Endothelial cell of umbilical vein (primary cell): ENCODE measurements around the gene NUMA1.

Experiments
- EZH2 ChIP-seq: IDR thresholded peaks from 2 replicates; pipeline ENCODE4 v1.6.1; 2012; ENCODE audit warnings: borderline replicate concordance, low read depth, mild to moderate bottlenecking, moderate library complexity, low read length, inconsistent platforms; ENCODE audit not compliant: severe bottlenecking
- FOS ChIP-seq: IDR thresholded peaks from 2 replicates; pipeline ENCODE4 v1.6.1; 2011; ENCODE audit warnings: mild to moderate bottlenecking, low read length, moderate library complexity, borderline replicate concordance; ENCODE audit not compliant: insufficient read depth
- JUN ChIP-seq: IDR thresholded peaks from 2 replicates; pipeline ENCODE4 v1.6.1; 2011; ENCODE audit warnings: borderline replicate concordance, low read depth; ENCODE audit not compliant: insufficient read length, insufficient read depth
- MYC ChIP-seq: IDR thresholded peaks from one replicate; pipeline ENCODE4 v1.6.1; 2011; ENCODE audit warnings: mild to moderate bottlenecking, low read depth, low read length
- POLR2A ChIP-seq: IDR thresholded peaks from 2 replicates; pipeline ENCODE4 v1.6.1; 2012; ENCODE audit warnings: low read depth, mild to moderate bottlenecking, control low read depth, low read length
- POLR2AphosphoS5 ChIP-seq: IDR thresholded peaks from 2 replicates; pipeline ENCODE4 v1.6.1; 2012; ENCODE audit warnings: low read depth, mild to moderate bottlenecking, control low read depth, low read length, moderate library complexity; ENCODE audit not compliant: insufficient read depth
- TF ChIP-seq, protein P1 (sequence below), 2 donors: IDR thresholded peaks; 1 replicate in 1 of 2; 2 replicates in 1 of 2; pipeline ENCODE4 v1.5.1; 2011; ENCODE audit warnings: low read length in 2 of 2, mild to moderate bottlenecking in 2 of 2, moderate library complexity in 2 of 2, control low read depth in 1 of 2, inconsistent platforms in 1 of 2, low read depth in 1 of 2; ENCODE audit not compliant: insufficient read depth in 1 of 2; ENCODE audit errors: extremely low read depth in 1 of 2
- TF ChIP-seq, protein P2 (sequence below): IDR thresholded peaks from 2 replicates; pipeline ENCODE4 v1.6.1; 2011; ENCODE audit not compliant: insufficient read depth, insufficient read length

DNA sequence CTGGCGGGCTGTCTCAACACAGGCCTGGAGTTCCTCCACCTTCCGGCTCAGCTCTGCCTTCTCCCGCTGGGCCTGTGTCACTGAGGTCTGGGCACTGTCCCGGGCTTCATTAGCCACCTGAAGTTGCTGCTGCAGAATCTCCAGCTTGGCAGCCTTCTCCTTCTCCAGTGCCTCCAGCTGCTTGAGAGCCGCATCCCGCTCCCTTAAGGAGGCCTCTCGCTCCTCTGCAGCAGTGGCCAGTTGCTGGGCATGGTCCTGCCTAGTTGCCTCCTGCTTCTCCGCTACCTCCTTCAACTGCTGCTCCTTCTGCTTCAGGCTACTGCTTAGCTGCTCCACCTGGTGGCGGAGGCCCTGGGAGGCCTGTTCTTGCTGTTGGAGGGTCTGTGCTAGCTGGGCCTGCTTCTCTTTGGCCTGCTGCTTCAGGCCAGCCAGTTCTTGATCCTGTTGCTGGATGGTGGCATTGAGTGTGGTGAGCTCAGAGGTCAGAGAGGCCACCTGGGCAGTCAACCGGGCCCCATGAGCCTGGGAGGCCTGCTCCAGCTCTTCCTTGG, 64.8 kb downstream of the NUMA1 start:
- TF ChIP-seq, protein P1, sequence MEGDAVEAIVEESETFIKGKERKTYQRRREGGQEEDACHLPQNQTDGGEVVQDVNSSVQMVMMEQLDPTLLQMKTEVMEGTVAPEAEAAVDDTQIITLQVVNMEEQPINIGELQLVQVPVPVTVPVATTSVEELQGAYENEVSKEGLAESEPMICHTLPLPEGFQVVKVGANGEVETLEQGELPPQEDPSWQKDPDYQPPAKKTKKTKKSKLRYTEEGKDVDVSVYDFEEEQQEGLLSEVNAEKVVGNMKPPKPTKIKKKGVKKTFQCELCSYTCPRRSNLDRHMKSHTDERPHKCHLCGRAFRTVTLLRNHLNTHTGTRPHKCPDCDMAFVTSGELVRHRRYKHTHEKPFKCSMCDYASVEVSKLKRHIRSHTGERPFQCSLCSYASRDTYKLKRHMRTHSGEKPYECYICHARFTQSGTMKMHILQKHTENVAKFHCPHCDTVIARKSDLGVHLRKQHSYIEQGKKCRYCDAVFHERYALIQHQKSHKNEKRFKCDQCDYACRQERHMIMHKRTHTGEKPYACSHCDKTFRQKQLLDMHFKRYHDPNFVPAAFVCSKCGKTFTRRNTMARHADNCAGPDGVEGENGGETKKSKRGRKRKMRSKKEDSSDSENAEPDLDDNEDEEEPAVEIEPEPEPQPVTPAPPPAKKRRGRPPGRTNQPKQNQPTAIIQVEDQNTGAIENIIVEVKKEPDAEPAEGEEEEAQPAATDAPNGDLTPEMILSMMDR (IDR thresholded peaks at IDR 0.05; ENCODE audit: extremely low read depth in 1 of 2, insufficient read depth in 1 of 2, low read depth in 1 of 2, low read length in 2 of 2): peak; percentile 24 to 57
- TF ChIP-seq, protein P2, sequence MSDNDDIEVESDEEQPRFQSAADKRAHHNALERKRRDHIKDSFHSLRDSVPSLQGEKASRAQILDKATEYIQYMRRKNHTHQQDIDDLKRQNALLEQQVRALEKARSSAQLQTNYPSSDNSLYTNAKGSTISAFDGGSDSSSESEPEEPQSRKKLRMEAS: no peak
- TF ChIP-seq POLR2A (no peak), POLR2AphosphoS5 (no peak), MYC (no peak), JUN (no peak), EZH2 (no peak), FOS (no peak)
